Measurements from ENCODE around the gene DGKI.

Gene DGKI

DNA sequence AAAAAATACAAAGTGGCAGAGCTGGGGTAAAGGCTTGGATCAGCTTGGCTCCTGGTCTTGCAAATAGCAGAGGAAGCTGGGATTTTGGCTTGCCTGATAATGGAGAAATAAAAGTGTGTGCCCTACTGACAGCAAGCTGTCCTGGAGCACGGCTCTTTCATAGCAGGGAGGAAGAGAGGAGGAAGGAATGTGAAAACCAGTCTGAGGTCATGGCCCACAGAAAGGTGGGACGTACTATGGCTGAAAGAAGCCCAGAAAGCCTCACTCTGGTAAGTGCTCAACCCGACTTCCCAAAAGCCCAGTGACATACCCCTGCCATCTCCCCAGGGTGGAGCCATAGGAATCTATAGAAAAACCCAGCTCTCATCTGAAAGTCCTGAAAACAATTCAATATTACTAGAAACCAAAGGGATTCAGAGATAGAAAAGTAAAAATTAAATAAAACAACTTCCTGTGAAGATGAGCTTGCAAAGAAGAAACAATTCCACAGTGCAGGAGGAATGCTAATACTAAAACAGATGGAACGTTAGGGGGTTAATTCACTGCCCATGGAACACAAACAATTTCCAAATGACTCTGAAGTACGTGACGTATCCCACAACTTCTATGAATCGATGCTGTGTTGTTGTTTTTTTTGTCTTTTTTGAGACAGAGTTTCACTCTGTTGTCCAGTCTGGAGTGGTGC, 256.6 kb downstream of the DGKI start:
- DNase-seq: no peak

- no peak for DNase-seq
Measured at GRCh38 chr7:137587326-137587725, 259.4 kb downstream of the DGKI start.

DNA sequence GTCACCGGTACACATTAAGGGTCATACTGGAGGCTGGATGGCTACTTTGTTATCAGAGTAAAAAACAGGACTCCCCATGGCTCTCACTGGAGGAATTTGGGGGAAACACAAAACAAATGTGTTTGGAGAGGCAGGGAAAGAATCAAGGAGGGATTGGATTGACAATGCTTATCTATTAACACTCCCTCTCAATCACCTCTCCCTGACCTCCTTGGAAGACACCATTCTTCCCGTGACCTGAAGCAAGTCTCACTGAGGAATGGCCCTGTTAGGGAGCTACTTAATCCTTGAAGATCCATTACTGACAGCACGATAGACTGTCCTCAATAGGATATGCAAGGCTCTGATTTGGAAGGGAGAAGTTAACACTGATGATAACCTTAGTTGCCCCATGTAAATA, 261.2 kb downstream of the DGKI start:
- no peak for DNase-seq

GRCh38 chr7:137583172-137583571, 263.6 kb downstream of the DGKI start:
- DNase-seq: no peak

DNA sequence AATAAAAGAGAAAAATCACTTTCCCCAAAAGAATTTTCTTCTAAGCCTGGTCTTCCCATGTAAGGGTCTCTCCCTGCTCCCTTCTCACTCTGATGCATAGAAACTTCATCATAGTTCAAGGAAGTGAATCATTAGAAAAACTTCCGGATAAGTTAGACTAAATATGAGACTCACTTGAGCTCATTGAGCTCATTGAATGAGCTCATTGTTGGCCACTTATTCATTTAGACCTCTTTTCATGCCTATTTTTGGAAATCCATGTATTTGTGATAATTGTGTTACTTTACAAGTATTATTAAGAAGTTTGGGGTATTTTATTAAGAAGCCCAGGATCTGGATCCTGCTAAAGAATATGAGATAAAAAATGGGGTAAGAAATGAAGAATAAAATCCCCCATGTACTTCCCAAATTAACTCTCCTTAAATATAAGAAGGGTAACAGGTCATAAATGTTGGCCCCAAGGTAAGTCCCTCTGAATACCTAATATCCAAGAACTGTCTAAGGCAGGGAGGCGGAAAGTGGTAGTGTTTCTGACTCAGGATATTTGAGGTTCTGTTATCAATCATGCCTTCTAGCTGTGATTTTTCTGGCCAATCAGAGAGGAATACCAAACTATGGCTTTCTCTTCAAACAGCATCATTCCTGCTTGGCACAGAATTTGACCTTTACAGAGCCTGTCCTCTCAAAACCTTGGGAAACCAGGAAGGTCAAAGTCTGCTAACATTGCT, 266.7 kb downstream of the DGKI start:
- DNase-seq: no peak

GRCh38 chr7:137578541-137578940, 268.2 kb downstream of the DGKI start:
- DNase-seq: no peak

DNA sequence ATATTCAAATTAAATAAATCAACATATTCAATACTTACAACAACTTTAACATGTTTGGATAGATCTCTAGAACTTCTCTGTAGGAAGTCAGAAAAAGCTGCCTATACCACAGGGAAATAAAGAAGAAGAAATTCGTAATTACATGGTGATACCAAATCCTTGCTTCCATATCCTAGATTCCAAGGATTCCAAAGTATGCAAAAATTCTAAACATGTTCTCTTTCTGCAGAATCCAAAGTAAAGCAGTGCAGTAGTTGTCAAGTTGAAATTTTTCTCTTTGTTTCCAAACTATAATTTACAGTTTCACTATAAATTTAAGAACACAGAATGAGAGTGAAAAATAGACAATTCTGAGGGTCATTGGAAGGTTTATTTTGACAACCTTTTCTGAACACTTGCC, 269.6 kb downstream of the DGKI start:
- no peak for DNase-seq

DNA sequence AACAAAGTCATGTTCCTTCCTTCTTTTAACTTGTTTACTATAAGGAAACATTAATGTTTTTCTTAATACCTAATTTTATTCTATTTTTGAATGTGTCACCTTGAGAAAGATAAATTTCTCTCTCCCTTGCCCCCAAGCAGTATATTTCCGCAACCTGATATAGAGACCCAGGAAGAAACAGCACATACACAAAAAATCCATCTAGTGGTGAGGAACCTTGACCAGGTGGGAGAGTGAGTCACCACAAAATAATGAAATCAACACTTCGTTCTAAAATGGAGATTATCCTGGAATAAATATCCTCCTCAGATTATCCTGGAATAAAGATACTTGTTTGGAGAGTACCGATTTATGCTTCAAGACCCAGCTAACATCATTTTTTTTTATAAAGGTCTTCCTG, 270.3 kb downstream of the DGKI start:
- no peak for DNase-seq

DNA sequence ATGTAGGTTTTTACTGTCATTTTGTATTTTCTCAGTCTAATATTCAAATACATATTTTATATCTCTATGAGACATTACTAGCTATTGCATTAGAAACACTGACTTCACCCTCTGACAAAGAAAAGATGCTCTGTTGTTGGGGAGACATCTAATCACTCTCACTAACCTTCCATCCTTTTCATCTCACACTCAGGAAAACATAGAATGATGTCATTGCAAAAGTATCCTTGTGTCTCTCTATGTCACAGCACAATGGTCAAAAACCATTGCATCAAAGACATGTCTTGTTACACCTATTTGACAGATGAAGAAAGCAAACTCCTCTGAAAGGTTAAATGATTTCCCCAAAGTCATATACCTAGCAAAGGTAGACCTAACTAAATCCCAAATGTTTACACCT, 272.0 kb downstream of the DGKI start:
- no peak for DNase-seq

DNA sequence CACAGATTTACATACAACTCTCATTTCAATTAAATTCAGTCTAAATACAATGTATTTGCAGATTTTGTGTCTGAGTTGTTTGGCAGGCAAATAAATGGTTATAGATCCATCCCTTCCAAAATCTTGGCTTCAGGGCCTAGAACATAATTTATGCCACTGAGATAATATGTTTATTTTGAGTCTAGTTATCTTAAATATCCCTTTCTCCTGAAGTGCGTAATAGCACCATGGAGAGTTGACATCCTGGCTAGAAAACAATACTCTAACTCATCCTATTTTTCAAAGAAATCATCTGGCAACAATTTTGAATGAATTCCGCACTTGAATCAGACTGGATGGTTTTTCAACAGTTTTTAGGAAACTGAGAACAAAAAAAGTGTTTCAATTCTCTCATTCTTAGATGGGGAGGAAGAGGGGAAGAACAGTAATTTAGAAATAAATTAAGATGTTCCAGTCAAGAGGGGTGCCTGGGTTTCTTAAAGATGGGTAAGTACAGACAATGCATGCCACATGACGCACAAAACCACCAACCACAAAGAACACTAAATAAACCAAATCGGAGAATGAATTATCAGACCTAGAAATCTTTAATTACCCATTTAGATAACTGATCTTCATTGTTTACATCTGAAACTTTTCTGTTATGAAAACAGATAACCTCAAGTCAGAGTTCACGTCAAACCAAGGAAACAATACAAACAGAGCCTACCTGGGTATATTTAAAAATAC, 274.6 kb downstream of the DGKI start:
- DNase-seq: no peak

GRCh38 chr7:137564677-137565076, 282.1 kb downstream of the DGKI start:
- no peak for DNase-seq

DNA sequence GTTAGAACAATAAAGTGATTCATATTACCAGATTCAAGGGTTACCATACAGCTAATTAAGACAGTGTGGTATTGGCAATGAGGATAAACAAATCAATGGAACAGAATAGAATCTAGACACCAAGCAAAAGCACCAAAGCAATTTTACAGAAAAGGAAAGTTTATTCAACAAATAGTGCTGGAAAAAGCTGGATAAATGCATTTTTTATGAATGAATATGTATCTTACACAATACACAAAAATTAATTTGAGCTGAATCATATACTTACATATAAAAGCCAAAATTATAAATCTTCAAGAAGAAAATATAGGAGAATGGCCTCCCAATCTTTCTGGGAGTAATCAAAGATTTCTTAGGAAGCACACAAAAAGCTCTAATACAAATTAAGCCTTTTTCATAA, 282.8 kb downstream of the DGKI start:
- DNase-seq: no peak

DNA sequence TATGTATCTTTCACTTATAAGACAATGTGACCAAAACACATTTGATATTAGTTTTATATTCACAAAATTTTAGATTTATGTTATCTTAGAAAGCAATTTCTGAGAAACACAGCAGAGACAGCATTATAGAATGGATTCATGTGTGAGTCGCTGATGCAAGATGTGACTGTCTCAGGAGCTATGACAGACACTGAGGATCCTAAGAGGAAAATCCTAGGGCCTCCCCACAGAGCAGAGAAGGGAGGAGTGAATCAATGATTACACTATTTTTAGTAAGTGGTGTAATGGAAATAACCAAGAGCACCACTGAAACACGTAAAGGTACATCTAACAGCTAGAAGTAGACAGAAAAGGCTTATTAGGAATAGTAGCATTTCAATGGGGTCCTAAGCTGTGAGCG, 299.3 kb downstream of the DGKI start:
- DNase-seq: no peak

DNA sequence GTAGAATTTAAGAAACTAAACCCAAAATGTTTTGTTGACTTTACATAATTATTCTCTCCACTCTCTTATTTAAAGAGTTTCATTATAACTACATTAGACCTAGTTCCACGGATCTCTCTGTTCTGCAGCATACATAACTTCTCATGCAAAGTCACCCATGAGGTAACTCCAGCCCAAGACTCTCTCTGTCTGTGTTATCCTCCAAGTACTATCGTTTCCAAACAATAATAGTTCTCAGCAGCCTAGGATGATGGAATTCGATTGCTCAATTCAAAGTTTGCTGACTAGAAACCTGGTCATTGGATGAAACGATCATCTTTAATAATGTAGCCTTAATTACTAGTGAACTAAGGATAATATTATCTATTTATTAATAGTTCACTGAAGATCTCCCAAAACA, 300.1 kb downstream of the DGKI start:
- no peak for DNase-seq

DNA sequence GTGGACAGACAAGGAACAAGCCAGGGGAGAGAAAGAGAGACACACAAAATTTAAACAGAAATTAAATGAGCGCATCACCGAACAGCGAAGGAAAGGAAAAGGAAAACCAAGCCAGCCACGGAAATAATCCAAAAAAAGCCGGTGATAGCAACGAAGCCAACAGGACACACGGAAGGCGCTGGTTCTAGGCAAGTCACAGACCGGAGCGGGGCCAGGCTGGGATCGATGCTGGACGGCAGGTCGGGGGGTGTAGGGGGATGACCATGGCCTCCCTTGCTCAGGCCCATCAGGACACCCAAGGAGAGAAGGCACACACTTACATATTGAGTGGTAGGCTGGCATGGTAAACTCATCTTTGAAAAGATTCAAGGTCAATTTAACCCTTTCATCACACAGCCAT, 300.8 kb downstream of the DGKI start:
- no peak for DNase-seq

- DNase-seq: no peak
Measured at GRCh38 chr7:137545059-137545716, 301.6 kb downstream of the DGKI start.

DNA sequence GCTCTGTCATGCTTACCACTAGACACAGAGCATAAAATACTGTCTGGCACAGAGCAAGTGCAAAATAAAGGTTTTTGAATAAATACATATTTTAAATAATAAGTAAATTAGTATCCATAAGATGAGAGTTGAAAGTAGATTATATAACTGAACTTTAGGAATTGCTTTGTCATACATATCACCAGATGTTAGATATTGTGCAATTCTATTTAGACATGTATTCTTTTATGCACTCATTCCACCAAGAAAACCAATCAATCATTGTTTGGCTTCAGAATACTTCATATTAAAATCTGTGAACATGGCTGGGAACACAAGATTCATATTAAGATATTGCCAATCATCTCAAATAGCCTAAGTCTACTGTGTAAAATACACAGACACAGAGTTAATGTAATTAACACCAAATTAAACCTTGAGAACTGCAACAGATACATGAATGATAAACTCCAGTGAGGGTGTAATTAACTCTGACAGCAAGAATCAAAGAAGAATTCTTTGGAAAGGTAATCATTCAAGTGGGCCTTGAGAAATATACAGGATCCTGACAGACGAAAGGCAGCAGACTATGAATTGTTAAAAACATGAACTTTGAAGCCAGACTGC, 302.2 kb downstream of the DGKI start:
- no peak for DNase-seq

DNA sequence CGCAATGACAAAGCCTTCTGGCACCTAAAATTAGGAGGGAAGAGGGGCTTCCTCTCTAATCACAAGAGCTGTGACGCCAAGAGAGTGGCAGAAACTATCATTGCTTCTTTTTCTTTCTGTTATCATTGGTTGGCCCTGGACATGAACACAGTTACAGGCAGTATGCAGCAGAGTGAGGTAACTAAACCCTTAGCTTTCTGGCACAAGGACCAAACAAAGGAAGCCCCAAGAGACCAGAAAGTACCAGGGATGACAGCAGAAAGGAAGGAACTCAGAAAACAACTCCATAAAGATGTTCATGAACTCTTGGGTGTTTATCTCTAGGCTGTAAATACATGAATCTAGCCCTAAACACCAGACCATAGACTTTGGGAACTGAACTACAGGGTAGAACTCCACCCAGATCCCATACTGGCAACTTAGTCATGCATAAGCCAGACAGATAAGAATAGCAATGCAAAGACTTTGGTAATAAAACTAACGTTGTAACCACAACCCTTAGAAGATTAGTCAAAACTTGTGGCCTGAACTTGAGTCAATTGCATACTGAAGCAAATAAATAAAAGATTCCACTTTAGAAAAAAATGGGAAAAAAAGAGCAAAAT, 307.6 kb downstream of the DGKI start:
- no peak for DNase-seq

GRCh38 chr7:137538361-137538762, 308.4 kb downstream of the DGKI start:
- DNase-seq: no peak

- DNase-seq: no peak
Measured at GRCh38 chr7:137535579-137535978, 311.2 kb downstream of the DGKI start.

- DNase-seq: no peak
Measured at GRCh38 chr7:137531671-137532070, 315.1 kb downstream of the DGKI start.

- no peak for DNase-seq
Measured at GRCh38 chr7:137527634-137528033, 319.1 kb downstream of the DGKI start.

GRCh38 chr7:137523171-137523570, 323.6 kb downstream of the DGKI start:
- no peak for DNase-seq

All from NK-92 treated with Interleukin-12 subunit alpha and Interleukin-12 subunit beta, amount 100 ng/mL, for 24 hours (cell line).